Breast epithelium (tissue), 3 donors: ENCODE data around the gene CSE1L.

Source experiments
- CTCF ChIP-seq, 3 donors: fragments of 450-650 bp; IDR thresholded peaks; one replicate each; pipeline ENCODE4 v1.5.1; 2016 to 2017; ENCODE audit warnings: antibody characterized with exemption in 3 of 3, mild to moderate bottlenecking in 3 of 3, moderate library complexity in 3 of 3
- POLR2A ChIP-seq: fragments of 450-650 bp; IDR thresholded peaks from one replicate; pipeline ENCODE4 v1.6.1; 2016; ENCODE audit warnings: antibody characterized with exemption, mild to moderate bottlenecking, moderate library complexity
- POLR2AphosphoS5 ChIP-seq, 3 donors: sonication (generic); formaldehyde crosslinking; IDR thresholded peaks; one replicate each; pipeline ENCODE4 v1.6.1; 2017; ENCODE audit warnings: antibody characterized with exemption in 3 of 3

GRCh38 chr20:49098136-49098535 is 52.0 kb downstream of the CSE1L start:
- TF ChIP-seq POLR2AphosphoS5 (IDR thresholded peaks at IDR 0.05) (no peak), CTCF (IDR thresholded peaks at IDR 0.05) (no peak), POLR2A (no peak)
